GM23248 (cell line): ENCODE measurements around the gene MAPK4. TPM values are rescaled to one million over a fixed set of nuclear protein-coding genes. Genes with fewer than 3 reads are reported as not detected.
"Not testable (repeated sequence)": the region's sequence is repeated elsewhere in the genome, so short reads cannot be mapped to it uniquely, and the experiment has no call there.

Source experiments
- DNase-seq: peaks from one replicate; pipeline ENCODE4 v3.0.0-alpha.2; 2015
- H2AFZ ChIP-seq: fragments of 200-600 bp; sonication (generic); 2 replicates; pipeline ENCODE4 v1.6.1; 2016; ENCODE audit warnings: antibody characterized with exemption
- H3F3A ChIP-seq: fragments of 200-600 bp; sonication (generic); 2 replicates; pipeline ENCODE4 v1.6.1; 2016; ENCODE audit warnings: mild to moderate bottlenecking, antibody characterized with exemption, mixed run types; ENCODE audit not compliant: insufficient read depth
- H3K27ac ChIP-seq: fragments of 200-600 bp; sonication (generic); 2 replicates; pipeline ENCODE4 v1.5.1; 2016; ENCODE audit warnings: mild to moderate bottlenecking
- H3K27me3 ChIP-seq: fragments of 200-600 bp; sonication (generic); replicated peaks from 2 replicates; pipeline ENCODE4 v1.6.1; 2016; ENCODE audit warnings: mild to moderate bottlenecking; ENCODE audit not compliant: insufficient read depth
- H3K36me3 ChIP-seq: fragments of 200-600 bp; sonication (generic); 2 replicates; pipeline ENCODE4 v1.6.1; 2016; ENCODE audit warnings: low read depth, mild to moderate bottlenecking
- H3K4me1 ChIP-seq: fragments of 200-600 bp; sonication (generic); 2 replicates; pipeline ENCODE4 v1.6.1; 2016; ENCODE audit warnings: mild to moderate bottlenecking; ENCODE audit not compliant: insufficient read depth
- H3K4me2 ChIP-seq: fragments of 200-600 bp; sonication (generic); one replicate; pipeline ENCODE4 v1.6.1; 2016; ENCODE audit warnings: mild to moderate bottlenecking; ENCODE audit not compliant: unreplicated experiment
- H3K4me3 ChIP-seq: fragments of 200-600 bp; sonication (generic); 2 replicates; pipeline ENCODE4 v1.5.1; 2016; ENCODE audit warnings: mild to moderate bottlenecking
- H3K79me2 ChIP-seq: fragments of 200-600 bp; sonication (generic); 2 replicates; pipeline ENCODE4 v1.6.1; 2016; ENCODE audit warnings: mild to moderate bottlenecking; ENCODE audit not compliant: insufficient read depth
- H3K9ac ChIP-seq: fragments of 200-600 bp; sonication (generic); 2 replicates; pipeline ENCODE4 v1.6.1; 2016; ENCODE audit warnings: mild to moderate bottlenecking
- H3K9me2 ChIP-seq: fragments of 200-600 bp; sonication (generic); 2 replicates; pipeline ENCODE4 v1.6.1; 2016; ENCODE audit warnings: mixed run types, mild to moderate bottlenecking, moderate library complexity; ENCODE audit not compliant: insufficient read depth
- H3K9me3 ChIP-seq: fragments of 200-600 bp; sonication (generic); one replicate; pipeline ENCODE4 v1.6.1; 2017; ENCODE audit warnings: low read depth
- H4K20me1 ChIP-seq: fragments of 200-600 bp; sonication (generic); 2 replicates; pipeline ENCODE4 v1.6.0; 2016; ENCODE audit not compliant: insufficient read depth
- EZH2 ChIP-seq: fragments of 200-600 bp; sonication (generic); IDR thresholded peaks from 2 replicates; pipeline ENCODE4 v1.6.1; 2018; ENCODE audit warnings: antibody characterized with exemption, mild to moderate bottlenecking; ENCODE audit not compliant: insufficient read depth, poor library complexity, severe bottlenecking
- EZH2phosphoT487 ChIP-seq: fragments of 200-600 bp; sonication (generic); IDR thresholded peaks from 2 replicates; pipeline ENCODE4 v1.6.1; 2018; ENCODE audit warnings: antibody characterized with exemption, moderate library complexity, mild to moderate bottlenecking, low read depth; ENCODE audit not compliant: insufficient read depth
- WGBS, 2 experiments: methylation state at CpG; one replicate each; pipeline ENCODE4 v1.1.6; 2015 to 2017; ENCODE audit warnings: low lambda C conversion rate in 2 of 2, low coverage in 1 of 2; ENCODE audit errors: missing lambda C conversion rate in 2 of 2; 5-methylcytosine and 5-hydroxymethylcytosine counted together
- in situ Hi-C: fragments of 300-500 bp; cut with MboI; formaldehyde crosslinking; loops from 2 replicates; pipeline ENCODE4 v1.15.0; 2020
- polyA plus RNA-seq: library from polyadenylated mRNA; unstranded; fragments of >200 nt; fragmentation: Nextera tagmentation; extraction: Ambion mirVana; gene quantifications from 2 replicates; pipeline ENCODE4 v1.2.1, GENCODE V29; 2016
- total RNA-seq: library from RNA; depleted of rRNA; stranded (reverse); fragments of >200 nt; shearing (Covaris generic); gene quantifications from 2 replicates; pipeline ENCODE4 v1.2.3, GENCODE V29; 2014

MAPK4 gene
- total and polyA plus RNA-seq, 2 experiments from 2014 or later = 0.22 TPM; not detected in 1

DNA sequence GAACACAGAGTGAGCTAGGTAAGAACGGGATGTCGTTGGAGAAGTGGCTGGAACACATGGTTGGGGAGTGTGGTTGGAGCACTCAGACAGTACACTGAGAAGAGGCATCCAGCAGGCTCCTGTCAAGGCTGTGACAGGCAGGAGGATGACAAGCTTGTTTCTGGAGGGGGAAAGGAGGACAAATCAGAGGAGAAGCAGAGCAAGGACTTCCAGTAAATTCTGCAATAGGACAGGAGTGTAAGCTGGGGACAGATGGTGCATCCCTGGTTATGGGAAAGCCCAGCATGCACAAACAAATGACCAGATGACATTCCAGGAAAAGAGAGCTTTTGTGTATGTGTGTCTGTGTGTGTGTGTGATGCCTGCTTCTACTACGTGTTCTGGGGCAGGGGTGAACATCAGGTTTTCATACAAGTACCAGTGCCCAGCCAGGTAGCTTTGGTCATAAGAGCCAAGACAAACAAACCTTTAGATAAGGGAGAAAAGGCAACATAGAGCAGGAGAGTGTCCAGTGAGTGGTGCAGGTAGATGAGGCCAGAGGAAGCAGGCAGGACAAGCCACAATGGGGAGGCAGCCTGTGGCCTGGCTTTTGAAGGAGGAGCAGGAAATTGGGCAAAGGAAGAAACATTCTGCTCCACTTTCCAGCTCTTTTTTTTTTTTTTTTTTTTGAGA is 32.1 kb upstream of the MAPK4 start:
- H3K27me3 ChIP-seq = no peaks in the 10 kb centered on the region
- no peak overlapping the region for H3K27ac ChIP-seq
- no peak for DNase-seq
- H3K9me2 ChIP-seq = no peaks in the 10 kb centered on the region
- no peaks in the 10 kb centered on the region for H4K20me1 ChIP-seq
- no peaks in the 10 kb centered on the region for H3K4me1 ChIP-seq
- no peak for TF ChIP-seq EZH2phosphoT487
- no peak for TF ChIP-seq EZH2
- no peaks in the 10 kb centered on the region for H3K9me3 ChIP-seq
- no peak overlapping the region for H3K9ac ChIP-seq
- H3K79me2 ChIP-seq = no peaks in the 10 kb centered on the region
- in situ Hi-C loops = no loop called here
- no peaks in the 10 kb centered on the region for H3K36me3 ChIP-seq
- H3K4me2 ChIP-seq = no peak overlapping the region
- H3K4me3 ChIP-seq = no peak overlapping the region
- H2AFZ ChIP-seq = no peak overlapping the region
- H3F3A ChIP-seq = no peaks in the 10 kb centered on the region
- WGBS, 2 experiments = 22 to 28% methylated on average over 3 of the region's 3 CpGs

DNA sequence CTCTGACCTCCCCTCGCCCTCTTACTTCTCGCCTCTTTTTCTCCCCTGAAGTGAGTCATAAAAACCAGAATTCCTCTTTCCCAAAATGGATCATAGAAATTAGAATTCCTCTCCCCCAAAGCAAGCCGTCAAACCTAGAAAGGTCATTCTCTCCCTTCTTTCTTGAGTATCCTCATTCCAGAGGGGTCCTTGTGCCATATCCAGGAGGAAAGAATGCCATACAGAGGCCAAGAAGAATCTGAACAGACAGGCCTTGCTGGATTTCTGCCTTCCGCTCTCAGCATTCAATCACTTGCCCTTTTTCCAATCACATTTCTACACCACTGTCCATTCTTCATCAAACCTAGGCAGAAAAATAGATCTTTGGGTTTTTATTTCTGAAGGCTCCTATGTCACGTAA is 31.1 kb upstream of the MAPK4 start:
- Histone ChIP-seq H4K20me1 (no peaks in the 10 kb centered on the region), H3K27me3 (no peaks in the 10 kb centered on the region), H3K36me3 (no peaks in the 10 kb centered on the region), H3K27ac (no peak overlapping the region), H3K9me2 (no peaks in the 10 kb centered on the region), H3K9me3 (no peaks in the 10 kb centered on the region), H3K4me3 (no peak overlapping the region), H3K79me2 (no peaks in the 10 kb centered on the region), H3K9ac (no peak overlapping the region), H3F3A (no peaks in the 10 kb centered on the region), H2AFZ (no peak overlapping the region), H3K4me2 (no peak overlapping the region), H3K4me1 (no peaks in the 10 kb centered on the region)
- in situ Hi-C loops = no loop called here
- DNase-seq = no peak
- TF ChIP-seq EZH2 (no peak), EZH2phosphoT487 (no peak)
- WGBS, 2 experiments = 27 to 43% methylated on average over 5 of the region's 5 CpGs

DNA sequence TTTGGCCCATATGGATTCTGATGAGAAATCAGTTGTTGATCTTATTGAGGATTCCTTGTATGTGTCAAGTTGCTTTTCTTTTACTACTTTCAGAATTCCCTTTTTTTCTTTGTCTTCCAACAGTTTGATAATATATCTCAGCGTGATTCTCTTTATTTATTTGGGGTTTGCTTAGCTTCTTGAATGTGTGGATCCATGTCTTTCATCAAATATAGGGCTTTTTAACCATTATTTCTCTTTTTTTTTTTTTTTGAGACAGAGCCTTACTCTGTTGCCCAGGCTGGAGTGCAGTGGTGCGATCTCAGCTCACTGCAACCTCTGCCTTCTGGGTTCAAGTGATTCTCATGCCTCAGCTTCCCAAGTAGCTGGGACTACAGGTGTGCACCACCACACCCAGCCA is 26.1 kb upstream of the MAPK4 start:
- H3K9me3 ChIP-seq, H3K9ac ChIP-seq, in situ Hi-C loops, H2AFZ ChIP-seq, H4K20me1 ChIP-seq, H3K4me2 ChIP-seq, DNase-seq, H3K9me2 ChIP-seq, H3K79me2 ChIP-seq, H3K27me3 ChIP-seq, H3K27ac ChIP-seq, H3K36me3 ChIP-seq, H3K4me1 ChIP-seq, H3F3A ChIP-seq, H3K4me3 ChIP-seq: not testable (repeated sequence)
- WGBS, 2 experiments = 18 to 19% methylated on average over 2 of the region's 2 CpGs

DNA sequence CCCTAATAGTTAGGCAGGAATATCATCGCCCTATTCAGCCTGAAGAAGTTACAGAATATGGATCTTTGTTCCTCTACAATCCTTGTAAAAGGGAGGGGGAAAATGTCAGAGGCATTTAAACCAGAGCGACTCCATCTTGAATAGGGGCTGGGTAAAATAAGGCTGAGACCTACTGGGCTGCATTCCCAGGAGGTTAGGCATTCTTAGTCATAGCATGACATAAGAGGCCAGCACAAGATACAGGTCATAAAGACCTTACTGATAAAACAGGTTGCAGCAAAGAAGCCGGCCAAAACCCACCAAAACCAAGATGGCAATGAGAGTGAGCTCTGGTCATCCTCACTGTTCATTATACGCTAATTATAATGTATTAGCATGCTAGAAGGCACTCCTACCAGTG is 15.4 kb upstream of the MAPK4 start:
- H4K20me1 ChIP-seq, H3K36me3 ChIP-seq, H3K9me3 ChIP-seq, H3K9ac ChIP-seq, H3K27me3 ChIP-seq, in situ Hi-C loops, H3K79me2 ChIP-seq, H3K9me2 ChIP-seq, H3K4me2 ChIP-seq, H2AFZ ChIP-seq, H3F3A ChIP-seq, H3K27ac ChIP-seq, DNase-seq, H3K4me1 ChIP-seq, H3K4me3 ChIP-seq: not testable (repeated sequence)
- 42 to 44% methylated on average over 4 of the region's 4 CpGs for WGBS, 2 experiments

DNA sequence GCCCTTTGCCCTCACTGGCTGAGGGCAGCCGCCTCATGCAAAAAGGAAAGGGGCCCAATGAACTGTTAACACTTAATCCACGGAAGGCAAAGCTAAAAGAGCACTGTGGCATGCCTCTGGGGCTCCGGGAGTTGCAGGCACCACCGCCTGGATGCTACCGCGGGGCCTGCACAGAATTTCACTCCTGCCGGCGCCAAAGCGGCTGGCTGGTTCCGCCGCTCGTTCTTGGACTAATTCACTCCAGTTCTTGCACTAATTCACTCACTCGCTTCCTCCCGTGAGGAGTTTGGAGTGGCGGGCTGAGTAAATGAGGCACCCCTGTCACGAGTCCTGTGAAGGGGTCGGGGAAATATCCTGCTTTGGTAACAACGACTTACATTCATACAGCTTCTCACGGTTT is 14.0 kb upstream of the MAPK4 start:
- Histone ChIP-seq H3K36me3 (no peaks in the 10 kb centered on the region), H3K4me1 (no peaks in the 10 kb centered on the region), H3F3A (no peaks in the 10 kb centered on the region), H3K27me3 (no peaks in the 10 kb centered on the region), H3K9me2 (no peaks in the 10 kb centered on the region), H4K20me1 (no peaks in the 10 kb centered on the region), H3K9me3 (no peaks in the 10 kb centered on the region), H3K79me2 (no peaks in the 10 kb centered on the region), H2AFZ (no peak overlapping the region), H3K4me2 (no peak overlapping the region), H3K9ac (no peak overlapping the region), H3K27ac (no peak overlapping the region), H3K4me3 (no peak overlapping the region)
- no peak for DNase-seq
- no peak for TF ChIP-seq EZH2
- TF ChIP-seq EZH2phosphoT487 = no peak
- 54 to 58% methylated on average over 19 of the region's 19 CpGs for WGBS, 2 experiments
- in situ Hi-C loops = no loop called here
